ENCODE data around the gene POU4F2. TPM values are rescaled to one million over a fixed set of nuclear protein-coding genes. Genes with fewer than 3 reads are reported as not detected.
"Not testable (repeated sequence)": the region's sequence is repeated elsewhere in the genome, so short reads cannot be mapped to it uniquely, and the experiment has no call there.

Gene POU4F2
- polyA plus RNA-seq, 3 donors from 2014 or later, result not detected

DNA sequence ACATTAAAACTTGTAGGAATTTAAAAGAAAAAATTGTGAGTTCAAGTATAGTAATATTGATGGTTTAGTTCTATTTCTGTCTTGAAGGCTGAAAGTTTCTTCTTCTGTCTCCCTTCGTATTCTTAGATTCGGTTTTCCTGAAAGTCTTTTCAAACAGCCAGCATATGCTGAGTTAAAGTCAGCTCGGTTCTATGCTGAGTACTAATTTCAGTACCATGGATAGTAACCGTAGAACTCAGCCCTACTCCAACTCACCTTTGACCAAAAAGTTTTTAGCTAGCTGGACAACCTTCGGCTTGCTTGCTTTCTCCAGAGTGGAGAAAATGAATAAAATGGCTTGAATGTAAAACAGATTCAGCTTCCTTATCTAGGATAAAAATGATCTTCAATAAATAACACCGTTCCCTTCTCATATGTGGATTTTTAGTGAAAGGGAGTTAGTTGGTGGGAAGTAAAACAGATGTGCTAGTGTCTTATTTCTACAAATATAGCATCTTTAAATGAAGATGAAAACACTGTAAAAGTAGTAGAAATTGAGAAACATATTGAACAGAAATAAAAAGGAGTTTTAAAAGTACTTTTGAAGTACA is 5.2 kb downstream of the POU4F2 start:
- no peak for DNase-seq
- peaks cover 0 to 7% (median 4%) of the 10 kb centered on the region in 3 donors for H3K36me3 Mint-ChIP-seq
- peaks cover 5% of the 10 kb centered on the region in 2 donors for H3K4me1 Mint-ChIP-seq

DNA sequence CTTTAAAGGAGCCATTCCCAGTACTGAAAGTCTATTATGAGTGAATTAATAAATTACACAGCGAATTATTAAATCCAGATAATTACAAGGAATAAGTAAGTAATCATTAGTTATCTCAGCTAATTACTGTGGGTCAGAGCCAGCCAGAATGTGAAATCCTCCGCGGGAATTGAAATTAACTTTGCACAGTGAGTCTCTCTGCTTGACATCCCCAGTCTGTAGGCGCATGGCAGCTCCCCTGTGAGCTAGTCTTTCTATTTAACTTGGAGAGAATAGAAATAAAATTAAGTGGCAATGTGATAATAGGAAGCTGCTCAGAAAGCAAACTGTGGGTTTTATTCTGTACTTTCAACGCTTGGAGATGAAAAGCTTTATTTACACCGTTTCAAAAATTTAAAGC is 7.2 kb downstream of the POU4F2 start:
- no peak for DNase-seq
- peaks cover 12 to 45% (median 30%) of the 10 kb centered on the region in 3 donors for H3K27me3 Mint-ChIP-seq (ENCODE audit: low read depth in 3 of 3)
- H3K27ac Mint-ChIP-seq, result no peak overlapping the region
- peaks cover 0 to 1% of the 10 kb centered on the region in 2 donors for H3K4me1 Mint-ChIP-seq
- H3K4me3 Mint-ChIP-seq, result no peak overlapping the region
- H3K36me3 Mint-ChIP-seq, result peaks cover 0 to 7% (median 4%) of the 10 kb centered on the region in 3 donors
- H3K9me3 Mint-ChIP-seq, result peaks cover 0 to 42% (median 8%) of the 10 kb centered on the region in 6 donors

More for the DNA sequence above, 5.2 kb downstream of the POU4F2 start:
- Mint-ChIP-seq H3K27me3 (ENCODE audit: low read depth in 3 of 3) (peaks cover 16 to 43% (median 34%) of the 10 kb centered on the region in 3 donors), H3K9me3 (peaks cover 0 to 38% (median 8%) of the 10 kb centered on the region in 6 donors), H3K4me3 (no peak overlapping the region), H3K27ac (no peak overlapping the region)

DNA sequence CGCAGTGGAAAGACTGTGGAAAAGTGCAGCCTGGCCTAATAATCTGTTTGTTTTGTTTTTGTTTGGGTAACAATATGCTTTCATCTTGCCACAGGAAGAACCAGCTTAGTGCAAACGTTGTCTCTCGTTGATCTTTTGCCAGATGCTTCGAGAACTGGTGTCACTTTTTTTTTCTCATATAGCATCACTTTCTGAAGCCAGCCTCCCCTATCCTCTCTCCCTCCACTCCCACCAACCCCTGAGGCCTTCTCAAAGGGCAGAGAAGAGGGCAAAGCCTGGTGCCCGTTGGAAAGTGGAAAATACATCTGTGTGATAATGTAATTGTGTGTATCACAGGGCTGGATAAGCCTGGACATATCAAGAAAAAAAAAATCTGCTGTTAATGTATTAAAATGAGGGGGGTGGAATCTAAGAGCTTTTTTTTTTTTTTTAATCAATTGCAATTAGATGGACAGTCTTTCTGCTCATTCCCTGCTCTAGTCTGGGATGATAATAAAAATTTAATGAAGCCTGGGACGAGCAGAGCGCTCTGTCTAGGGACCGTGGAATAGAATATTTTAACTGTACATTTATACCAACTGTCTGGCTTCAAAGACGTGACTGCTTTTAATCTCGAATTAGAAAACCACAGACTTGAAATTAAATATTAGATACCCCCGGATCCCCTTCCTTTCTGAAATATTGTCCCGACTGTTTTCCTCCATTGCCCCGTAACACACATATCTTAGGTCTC is 8.1 kb downstream of the POU4F2 start:
- Mint-ChIP-seq H3K27ac (no peak overlapping the region), H3K36me3 (peaks cover 0 to 7% (median 0%) of the 10 kb centered on the region in 3 donors), H3K4me3 (no peak overlapping the region), H3K9me3 (peaks cover 0 to 42% (median 4%) of the 10 kb centered on the region in 6 donors), H3K27me3 (ENCODE audit: low read depth in 3 of 3) (peaks cover 12 to 42% (median 29%) of the 10 kb centered on the region in 3 donors), H3K4me1 (no peaks in the 10 kb centered on the region)
- no peak for DNase-seq

DNA sequence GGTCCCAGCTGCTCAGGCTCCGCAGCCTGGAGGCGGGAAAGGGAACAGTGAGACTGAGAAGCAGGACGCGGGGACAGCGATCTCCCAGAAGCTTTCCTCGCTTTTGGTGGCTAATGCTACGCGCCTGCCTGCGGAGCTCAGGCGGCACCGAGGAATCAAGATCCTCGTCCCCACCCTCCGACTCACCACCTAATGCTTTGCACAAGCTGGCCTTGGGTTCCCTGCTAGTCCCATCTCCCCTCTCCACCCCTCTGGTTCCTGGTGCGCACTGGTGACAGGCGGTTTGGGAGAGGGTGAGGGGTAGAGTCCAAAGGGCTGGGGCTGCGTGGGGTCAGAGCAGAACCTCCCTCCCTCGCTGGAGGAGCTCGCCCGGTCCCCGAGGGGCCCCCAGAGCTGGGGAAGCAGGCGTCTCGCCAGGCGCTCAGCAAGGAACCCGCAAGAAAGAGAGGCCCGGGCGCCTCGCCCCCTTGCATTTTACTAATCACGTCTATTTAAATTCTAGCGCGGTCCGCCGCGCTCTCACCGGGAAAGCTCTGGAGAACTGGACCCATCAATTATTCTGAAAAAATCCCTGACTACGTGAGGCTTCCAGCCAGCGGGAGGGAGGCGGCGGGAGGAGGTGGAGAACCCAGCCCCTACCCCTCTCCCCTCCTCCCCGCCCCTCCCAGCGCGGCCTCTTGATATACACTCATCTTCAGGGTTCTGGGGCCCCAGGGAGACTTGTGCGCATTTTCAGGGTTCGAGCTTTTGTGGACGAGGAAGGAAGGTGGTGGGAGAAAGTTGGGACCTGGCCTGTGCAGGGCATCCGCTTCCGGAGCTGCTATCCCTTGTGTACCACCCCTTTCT is 9.1 kb downstream of the POU4F2 start:
- peaks cover 0 to 7% (median 3%) of the 10 kb centered on the region in 3 donors for H3K36me3 Mint-ChIP-seq
- H3K27me3 Mint-ChIP-seq (ENCODE audit: low read depth in 3 of 3), result peaks cover 11 to 33% (median 27%) of the 10 kb centered on the region in 3 donors
- H3K4me3 Mint-ChIP-seq, result no peak overlapping the region
- peaks cover 5 to 42% (median 7%) of the 10 kb centered on the region in 6 donors for H3K9me3 Mint-ChIP-seq
- H3K27ac Mint-ChIP-seq, result no peak overlapping the region
- H3K4me1 Mint-ChIP-seq, result no peaks in the 10 kb centered on the region
- DNase-seq, result no peak

DNA sequence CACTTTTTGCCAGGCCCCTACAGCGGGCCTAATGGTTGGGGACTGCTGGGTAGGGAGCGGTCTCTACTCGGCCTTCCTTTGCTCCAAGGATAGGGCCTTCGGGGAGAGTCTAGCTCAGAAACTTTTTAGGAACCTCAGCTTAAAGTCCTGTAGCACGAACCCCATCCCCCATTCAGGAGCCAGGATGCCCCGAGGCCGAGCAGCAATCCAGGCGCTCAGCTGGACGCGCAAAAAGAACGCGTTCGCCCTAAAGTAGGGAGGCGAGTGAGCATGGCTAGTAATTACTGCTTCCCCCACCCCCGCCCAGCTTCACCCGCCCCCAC is 9.7 kb downstream of the POU4F2 start:
- H3K36me3 Mint-ChIP-seq, result peaks cover 0 to 7% (median 3%) of the 10 kb centered on the region in 3 donors
- H3K27ac Mint-ChIP-seq, result no peak overlapping the region
- no peaks in the 10 kb centered on the region for H3K4me1 Mint-ChIP-seq
- DNase-seq, result no peak
- H3K4me3 Mint-ChIP-seq, result no peak overlapping the region
- peaks cover 14 to 27% (median 27%) of the 10 kb centered on the region in 3 donors for H3K27me3 Mint-ChIP-seq (ENCODE audit: low read depth in 3 of 3)
- H3K9me3 Mint-ChIP-seq, result peaks cover 4 to 38% (median 7%) of the 10 kb centered on the region in 6 donors

DNA sequence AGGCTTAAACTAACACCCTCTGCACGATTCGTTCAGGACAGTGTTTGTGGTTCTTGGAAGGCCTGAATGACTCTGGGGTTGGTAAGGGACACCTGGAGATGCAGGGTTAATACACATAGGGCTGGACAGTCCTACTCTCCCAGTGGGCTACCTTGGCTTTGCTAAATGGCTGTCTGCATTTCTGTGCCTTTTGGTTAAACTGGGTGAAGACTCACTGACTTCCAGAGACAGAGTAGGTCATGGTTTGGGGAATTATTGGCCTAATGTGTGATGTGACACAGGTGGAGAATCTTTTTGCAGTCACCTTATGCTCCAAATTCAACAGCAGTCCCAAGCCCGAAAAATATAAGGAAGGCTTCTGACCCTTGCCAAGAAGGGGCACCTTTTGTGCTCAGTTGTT is 10.5 kb downstream of the POU4F2 start:
- peaks cover 14 to 33% (median 32%) of the 10 kb centered on the region in 3 donors for H3K27me3 Mint-ChIP-seq (ENCODE audit: low read depth in 3 of 3)
- peaks cover under 1 to 1% of the 10 kb centered on the region in 2 donors for H3K4me1 Mint-ChIP-seq
- peaks cover 2 to 42% (median 7%) of the 10 kb centered on the region in 6 donors for H3K9me3 Mint-ChIP-seq
- H3K4me3 Mint-ChIP-seq, result no peak overlapping the region
- H3K27ac Mint-ChIP-seq, result no peak overlapping the region
- DNase-seq, result no peak
- H3K36me3 Mint-ChIP-seq, result peaks cover 0 to 7% (median 3%) of the 10 kb centered on the region in 3 donors

DNA sequence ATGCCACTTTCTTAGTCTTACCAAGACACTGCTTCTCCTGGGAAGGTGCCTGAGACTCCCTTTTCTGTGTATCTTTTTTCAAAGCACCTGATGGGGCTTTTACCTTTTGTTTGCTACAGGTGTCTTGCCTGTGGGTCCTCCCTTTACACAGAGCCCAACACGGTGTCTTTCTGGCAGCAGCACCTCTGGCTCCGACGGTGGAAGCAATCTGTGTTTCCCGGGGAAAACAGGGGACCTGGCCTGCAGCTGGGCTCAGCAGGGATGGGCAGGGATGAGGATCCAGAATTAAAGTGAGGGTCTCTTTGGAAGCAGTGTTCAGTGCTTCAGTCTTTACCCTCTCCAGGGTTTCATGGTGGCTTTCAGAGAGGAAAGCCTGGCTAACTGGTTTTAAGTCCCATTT is 11.3 kb downstream of the POU4F2 start:
- Mint-ChIP-seq H3K27me3 (ENCODE audit: low read depth in 3 of 3) (peaks cover 18 to 37% (median 37%) of the 10 kb centered on the region in 3 donors), H3K36me3 (peaks cover 0 to 7% (median 3%) of the 10 kb centered on the region in 3 donors), H3K4me1 (peaks cover 6 to 7% of the 10 kb centered on the region in 2 donors), H3K4me3 (no peak overlapping the region), H3K9me3 (peaks cover 2 to 38% (median 7%) of the 10 kb centered on the region in 6 donors), H3K27ac (no peak overlapping the region)
- DNase-seq, result no peak

DNA sequence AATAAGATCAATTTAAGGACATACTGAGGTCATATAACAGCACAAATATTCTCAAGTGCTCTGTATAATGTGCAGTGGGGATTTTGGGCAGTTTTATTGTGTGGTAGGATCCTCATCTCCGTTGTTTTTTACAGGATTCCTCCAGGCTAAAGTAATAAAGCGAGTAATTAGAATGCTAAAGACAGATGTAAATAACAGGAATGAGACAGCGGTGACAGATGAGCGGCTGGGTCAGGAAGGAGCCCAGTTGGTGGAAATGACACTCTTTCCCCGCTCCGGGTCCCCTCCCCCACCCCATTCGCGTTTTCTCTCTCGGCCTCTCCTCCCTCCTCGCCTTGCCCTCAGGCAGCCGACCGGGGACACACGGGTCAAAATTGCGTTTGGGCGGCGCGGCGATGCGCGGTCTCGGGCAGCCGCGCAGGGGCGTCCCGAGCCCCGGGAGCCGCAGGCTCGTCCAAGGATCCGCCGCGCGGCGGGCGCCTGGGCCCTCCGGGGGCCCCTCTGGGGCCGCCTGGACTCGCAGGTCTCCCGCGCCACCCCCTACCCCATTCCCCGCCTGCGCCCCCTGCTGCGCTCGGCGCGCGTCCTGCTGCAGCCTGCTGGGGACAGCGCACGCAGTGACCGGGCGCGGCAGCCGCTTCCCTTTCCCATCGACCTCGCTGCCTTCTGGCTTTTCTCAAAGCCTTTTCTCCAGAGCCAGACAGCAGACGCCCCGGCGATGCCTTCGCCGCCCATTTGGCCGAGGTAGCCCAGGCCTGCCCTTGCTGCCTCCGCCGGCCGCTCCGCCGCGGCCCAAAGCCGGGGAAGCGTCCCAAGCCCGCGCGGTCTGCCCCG is 16.2 kb downstream of the POU4F2 start:
- no peak for DNase-seq
- H3K27ac Mint-ChIP-seq, result no peak overlapping the region
- H3K4me1 Mint-ChIP-seq, result peaks cover 7 to 8% of the 10 kb centered on the region in 2 donors
- peaks cover 2 to 46% (median 5%) of the 10 kb centered on the region in 6 donors for H3K9me3 Mint-ChIP-seq
- peaks cover 0 to 3% (median 3%) of the 10 kb centered on the region in 3 donors for H3K36me3 Mint-ChIP-seq
- H3K27me3 Mint-ChIP-seq (ENCODE audit: low read depth in 3 of 3), result peaks cover 10 to 29% (median 22%) of the 10 kb centered on the region in 3 donors
- peak overlapping the region in 4 of 5 donors; percentile 63 to 75 (median 72) for H3K4me3 Mint-ChIP-seq

DNA sequence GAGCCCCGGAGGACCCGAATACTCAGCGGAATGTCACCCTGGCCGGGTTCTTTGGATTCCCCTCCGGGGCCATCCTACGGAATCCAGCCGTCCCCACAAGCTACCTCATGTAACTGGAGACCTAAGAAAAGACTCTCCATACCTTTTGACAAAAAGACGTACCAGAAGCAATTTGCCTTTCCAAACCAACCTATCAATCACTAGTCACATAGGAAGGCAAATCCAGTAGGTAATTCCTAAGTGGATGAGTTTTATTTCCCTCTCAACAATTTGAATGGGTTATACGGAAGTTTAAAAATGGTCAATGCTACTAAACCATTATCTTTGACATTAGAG is 16.8 kb downstream of the POU4F2 start:
- H3K9me3 Mint-ChIP-seq, result peaks cover 2 to 46% (median 5%) of the 10 kb centered on the region in 6 donors
- peaks cover 7 to 8% of the 10 kb centered on the region in 2 donors for H3K4me1 Mint-ChIP-seq
- H3K36me3 Mint-ChIP-seq, result peaks cover 0 to 3% (median 3%) of the 10 kb centered on the region in 3 donors
- no peak for DNase-seq
- H3K4me3 Mint-ChIP-seq, result peak overlapping the region in 2 of 5 donors; percentile 26 to 67
- no peak overlapping the region for H3K27ac Mint-ChIP-seq
- peaks cover 10 to 29% (median 22%) of the 10 kb centered on the region in 3 donors for H3K27me3 Mint-ChIP-seq (ENCODE audit: low read depth in 3 of 3)

DNA sequence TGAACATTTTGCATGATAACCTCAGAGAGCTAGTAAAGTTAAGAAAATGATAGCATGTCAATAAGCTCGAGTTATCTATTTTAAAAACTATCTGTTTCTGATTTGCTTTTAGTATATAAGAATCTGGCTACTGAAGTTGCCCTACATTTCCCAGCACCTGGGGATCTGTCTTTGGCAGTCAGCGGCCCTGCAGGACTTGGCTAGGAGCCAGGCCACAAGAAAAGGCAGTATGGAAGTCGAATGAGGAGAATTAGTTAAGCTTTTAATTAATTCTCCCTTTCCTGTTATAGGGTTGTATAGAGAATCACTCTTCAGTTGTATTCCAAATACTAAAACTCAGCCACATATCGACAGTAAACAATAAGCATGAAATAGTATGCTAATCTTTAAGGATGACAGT is 22.7 kb downstream of the POU4F2 start:
- Mint-ChIP-seq H3K9me3 (peaks cover 2 to 16% (median 5%) of the 10 kb centered on the region in 6 donors), H3K27ac (no peak overlapping the region), H3K4me1 (no peaks in the 10 kb centered on the region), H3K36me3 (peaks cover 0 to 3% (median 0%) of the 10 kb centered on the region in 3 donors), H3K27me3 (ENCODE audit: low read depth in 3 of 3) (peaks cover 0 to 6% (median 0%) of the 10 kb centered on the region in 3 donors), H3K4me3 (no peak overlapping the region)
- DNase-seq, result no peak

DNA sequence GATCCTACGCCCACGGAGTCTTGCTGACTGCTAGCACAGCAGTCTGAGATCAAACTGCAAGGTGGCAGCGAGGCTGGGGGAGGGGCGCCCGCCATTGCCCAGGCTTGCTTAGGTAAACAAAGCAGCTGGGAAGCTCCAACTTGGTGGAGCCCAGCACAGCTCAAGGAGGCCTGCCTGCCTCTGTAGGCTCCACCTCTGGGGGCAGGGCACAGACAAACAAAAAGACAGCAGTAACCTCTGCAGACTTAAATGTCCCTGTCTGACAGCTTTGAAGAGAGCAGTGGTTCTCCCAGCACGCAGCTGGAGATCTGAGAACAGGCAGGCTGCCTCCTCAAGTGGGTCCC is 25.2 kb downstream of the POU4F2 start:
- not testable (repeated sequence) for H3K27me3 Mint-ChIP-seq (ENCODE audit: low read depth in 3 of 3); DNase-seq; H3K4me1 Mint-ChIP-seq; H3K27ac Mint-ChIP-seq; H3K9me3 Mint-ChIP-seq; H3K36me3 Mint-ChIP-seq; H3K4me3 Mint-ChIP-seq

DNA sequence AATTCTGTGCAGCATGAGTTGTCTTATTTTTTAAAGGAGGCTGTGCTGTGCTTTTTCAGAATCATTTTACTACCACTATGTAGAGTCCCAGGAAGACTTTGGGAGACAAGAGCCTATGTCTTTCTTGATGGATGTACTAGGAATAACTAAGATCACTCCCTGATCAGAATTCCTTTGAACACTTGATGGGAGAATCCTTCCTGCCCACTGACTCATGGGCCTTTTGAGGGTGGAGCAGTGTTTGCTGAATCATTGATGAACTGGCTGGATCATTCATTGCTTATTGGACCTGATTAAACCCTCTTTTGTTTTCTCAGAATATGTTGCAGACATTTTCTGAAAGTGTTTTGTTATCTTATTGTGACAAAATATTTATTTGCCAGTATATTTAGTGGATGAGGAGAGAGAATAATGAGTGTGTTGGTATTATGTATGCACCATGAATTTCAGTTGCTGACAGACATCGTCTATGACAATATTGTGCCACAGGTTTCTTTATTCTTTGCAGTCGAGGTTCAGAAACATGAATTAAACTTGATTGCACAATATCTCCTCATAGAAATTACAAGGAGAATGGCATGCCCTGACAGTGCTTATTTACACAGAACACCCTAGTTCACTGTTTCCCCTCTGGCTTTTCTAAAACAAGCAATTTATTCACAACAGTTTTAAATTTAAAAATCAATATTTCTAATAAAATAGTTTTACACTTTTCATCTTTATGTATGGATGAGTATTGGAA is 36.3 kb downstream of the POU4F2 start:
- H3K27me3 Mint-ChIP-seq (ENCODE audit: low read depth in 3 of 3), result peaks cover 0 to 7% (median 4%) of the 10 kb centered on the region in 3 donors
- no peak for DNase-seq
- no peak overlapping the region for H3K4me3 Mint-ChIP-seq
- no peak overlapping the region for H3K27ac Mint-ChIP-seq
- no peaks in the 10 kb centered on the region for H3K36me3 Mint-ChIP-seq
- no peaks in the 10 kb centered on the region for H3K4me1 Mint-ChIP-seq
- H3K9me3 Mint-ChIP-seq, result peaks cover 0 to 16% (median 0%) of the 10 kb centered on the region in 6 donors

Data from immature natural killer cell (primary cell).